ENCODE measurements around the gene RNF225. TPM values are rescaled to one million over a fixed set of nuclear protein-coding genes. Genes with fewer than 3 reads are reported as not detected.

Gene RNF225
- total RNA-seq, 2 donors from 2014 or later = not detected

DNA sequence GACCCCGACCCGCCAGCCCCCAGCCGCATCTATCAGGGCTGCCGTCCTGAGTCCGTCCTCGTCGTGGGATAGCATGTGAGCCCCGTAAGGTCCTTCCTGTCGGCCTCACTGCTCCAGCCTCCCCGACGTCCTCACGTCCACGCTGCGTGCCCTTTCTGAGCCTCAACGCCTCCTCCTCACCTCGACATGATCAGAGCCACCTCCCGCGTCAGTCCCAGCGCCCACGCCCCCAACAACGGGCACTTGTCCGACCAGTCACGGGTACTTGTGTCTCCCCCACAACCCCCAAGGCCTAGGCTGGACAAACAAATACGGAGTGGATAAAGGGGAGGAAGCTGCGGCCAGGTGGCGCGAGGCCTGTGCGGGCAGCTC lies 33.6 kb upstream of the RNF225 start:
- Histone ChIP-seq H3K27ac (peak overlapping the region; percentile 86 to 92), H3K36me3 (no peaks in the 10 kb centered on the region), H3K9me3 (no peaks in the 10 kb centered on the region), H3K4me1 (peaks cover 0 to 13% of the 10 kb centered on the region in 2 donors), H3K27me3 (no peaks in the 10 kb centered on the region), H3K4me3 (peak overlapping the region; percentile 62 to 65)
- no peak for TF ChIP-seq CTCF (IDR thresholded peaks at IDR 0.05)
- DNase-seq (ENCODE audit: low spot score) = no peak

GRCh38 chr19:58362272-58362994 lies 33.0 kb upstream of the RNF225 start, which contains the start of gene ZNF497:
Gene ZNF497 (minus strand): TSS chr19:58362751. CDS start chr19:58357635, 5,116 bp downstream.
- Histone ChIP-seq H3K27me3 (no peaks in the 10 kb centered on the region), H3K4me3 (peak within 1 kb of the TSS; percentile 62 to 65), H3K36me3 (no peaks in the 10 kb centered on the region), H3K9me3 (no peaks in the 10 kb centered on the region), H3K27ac (peak within 1 kb of the TSS; percentile 86 to 92), H3K4me1 (peaks cover 0 to 7% of the 10 kb centered on the region in 2 donors)
- peak; percentile 96 for DNase-seq (ENCODE audit: low spot score)
- peak in 1 of 2 donors; percentile 31 for TF ChIP-seq CTCF (IDR thresholded peaks at IDR 0.05)

DNA sequence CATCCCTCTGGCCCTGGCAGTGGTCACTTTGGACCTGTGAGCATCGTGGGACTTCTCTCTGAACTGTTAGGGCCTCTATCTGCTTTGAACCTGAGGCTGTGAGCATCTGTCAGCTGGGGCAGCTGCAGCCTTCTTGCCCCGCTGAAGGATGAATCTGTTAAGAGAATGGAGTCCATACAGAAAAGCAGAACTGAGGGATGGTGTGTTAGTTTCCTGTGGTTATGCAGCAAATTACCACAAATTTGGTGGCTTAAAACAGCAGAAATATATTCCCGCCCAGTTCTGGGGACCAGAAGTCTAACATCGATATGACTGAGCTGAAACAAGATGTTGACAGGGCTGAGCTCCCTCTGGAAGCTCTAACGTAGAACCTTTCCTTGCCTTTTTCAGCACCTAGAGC lies 31.3 kb upstream of the RNF225 start:
- DNase-seq (ENCODE audit: low spot score) = no peak
- no peak for TF ChIP-seq CTCF (IDR thresholded peaks at IDR 0.05)

DNA sequence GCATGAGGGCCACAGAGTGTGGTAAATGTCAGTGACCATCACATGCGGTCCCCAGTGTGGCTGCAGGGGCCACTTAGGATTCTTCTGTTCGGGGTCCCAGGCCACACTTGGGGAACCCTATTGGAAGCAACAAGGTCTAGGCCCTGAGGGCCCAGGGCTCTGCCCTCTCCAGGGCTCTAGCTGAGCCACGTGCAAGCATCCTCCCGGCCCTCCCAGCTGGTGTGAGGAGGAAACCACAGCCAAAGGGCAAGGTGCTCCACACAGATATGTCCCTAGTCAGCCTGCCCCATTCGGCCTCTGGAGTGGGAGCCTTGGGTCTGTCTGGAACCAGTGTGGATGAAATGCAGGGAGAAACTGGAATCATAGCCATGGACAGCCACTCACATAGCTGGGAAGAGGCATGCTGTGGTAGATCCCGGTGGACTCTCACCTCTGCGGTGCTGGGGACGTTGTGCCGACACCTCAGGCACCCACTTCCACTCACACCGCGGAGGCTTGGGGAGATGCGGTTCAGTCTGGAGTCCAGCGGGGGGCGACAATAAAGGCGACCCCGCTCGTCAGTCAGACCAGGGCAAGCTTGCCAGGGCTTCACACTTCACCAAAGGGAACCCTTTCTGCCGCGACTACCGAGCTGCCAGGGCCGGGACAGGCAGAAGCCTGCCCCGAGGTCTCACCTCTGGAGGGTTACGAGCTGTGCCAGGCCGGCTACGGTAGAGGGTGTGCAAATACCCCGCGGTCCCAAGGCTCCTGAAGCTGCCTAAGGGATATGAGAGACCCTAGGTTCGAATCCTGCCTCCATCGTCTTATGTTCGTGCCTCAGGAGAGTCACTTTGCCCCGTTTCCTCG lies 28.6 kb upstream of the RNF225 start:
- Histone ChIP-seq H3K4me3 (no peak overlapping the region), H3K9me3 (no peaks in the 10 kb centered on the region), H3K27ac (no peak overlapping the region), H3K27me3 (no peaks in the 10 kb centered on the region), H3K36me3 (no peaks in the 10 kb centered on the region), H3K4me1 (peaks cover 0 to 1% of the 10 kb centered on the region in 2 donors)
- DNase-seq (ENCODE audit: low spot score) = no peak
- TF ChIP-seq CTCF (IDR thresholded peaks at IDR 0.05) = no peak

More for the DNA sequence above, 31.3 kb upstream of the RNF225 start:
- Histone ChIP-seq H3K27me3 (no peaks in the 10 kb centered on the region), H3K4me3 (no peak overlapping the region), H3K36me3 (no peaks in the 10 kb centered on the region), H3K4me1 (peaks cover 0 to 5% of the 10 kb centered on the region in 2 donors), H3K27ac (no peak overlapping the region), H3K9me3 (no peaks in the 10 kb centered on the region)

GRCh38 chr19:58367698-58368454 lies 27.6 kb upstream of the RNF225 start:
- no peaks in the 10 kb centered on the region for H3K4me1 ChIP-seq
- TF ChIP-seq CTCF (IDR thresholded peaks at IDR 0.05) = no peak
- no peak for DNase-seq (ENCODE audit: low spot score)
- no peaks in the 10 kb centered on the region for H3K27me3 ChIP-seq
- no peak overlapping the region for H3K27ac ChIP-seq
- no peaks in the 10 kb centered on the region for H3K9me3 ChIP-seq
- no peak overlapping the region for H3K4me3 ChIP-seq
- H3K36me3 ChIP-seq = no peaks in the 10 kb centered on the region
